Right ventricle myocardium superior (tissue), 1 donor: Measurements from ENCODE around the gene CABLES2. TPM values are rescaled to one million over a fixed set of nuclear protein-coding genes. Genes with fewer than 3 reads are reported as not detected.
A peak's percentile ranks its signal among the peaks of the same experiment; 100 is the strongest.

Source experiments
- ATAC-seq: fragments of 200-7000 bp; cut with Tn5 transposase; one replicate; pipeline ENCODE4 v1.9.1; 2020; ENCODE audit warnings: mild to moderate bottlenecking; ENCODE audit not compliant: poor library complexity
- DNase-seq: peaks from one replicate; pipeline ENCODE4 v3.0.0-alpha.2; 2020
- intact Hi-C: fragments of 100-400 bp; cut with DNase I; formaldehyde crosslinking; loops from one replicate; pipeline ENCODE4 v1.11.2; 2022
- total RNA-seq: library from RNA; stranded (reverse); fragmentation: NEBNext Ultra II Directional; extraction: Animal tissue kit (Norgen Biotek cat#: 25700); gene quantifications from one replicate; pipeline ENCODE4 v1.2.1, GENCODE V29; 2021
- donor health status: DM: no; HTN: yes; CAD: no; lungs with severe emphysema.

Gene CABLES2
- total RNA-seq, 1 donor from 2014 or later = 15.0 TPM

- intact Hi-C loops = no loop called here
- DNase-seq (no peak), ATAC-seq (no peak)
Measured at GRCh38 chr20:62394248-62395245, 12.5 kb downstream of the CABLES2 start.

GRCh38 chr20:62393830-62394229 is 13.3 kb downstream of the CABLES2 start:
- DNase-seq (no peak), ATAC-seq (no peak)
- intact Hi-C loops = no loop called here

GRCh38 chr20:62393335-62393665 is 13.8 kb downstream of the CABLES2 start:
- intact Hi-C loops = no loop called here
- ATAC-seq (no peak), DNase-seq (no peak)

- DNase-seq (no peak), ATAC-seq (no peak)
- intact Hi-C loops = no loop called here
Measured at GRCh38 chr20:62392621-62393334, 14.3 kb downstream of the CABLES2 start.

- intact Hi-C loops = no loop called here
- DNase-seq = no peak
- ATAC-seq = no peak
Measured at GRCh38 chr20:62392077-62392418, 15.0 kb downstream of the CABLES2 start.

- ATAC-seq = no peak
- intact Hi-C loops = no loop called here
- no peak for DNase-seq
Measured at GRCh38 chr20:62391165-62392076, 15.7 kb downstream of the CABLES2 start.

GRCh38 chr20:62390317-62391164 is 16.5 kb downstream of the CABLES2 start:
- ATAC-seq (no peak), DNase-seq (no peak)
- intact Hi-C loops = no loop called here

GRCh38 chr20:62389601-62390087 is 17.4 kb downstream of the CABLES2 start:
- DNase-seq = no peak
- ATAC-seq = no peak
- intact Hi-C loops = no loop called here

- intact Hi-C loops = no loop called here
- ATAC-seq (no peak), DNase-seq (no peak)
Measured at GRCh38 chr20:62388839-62389600, 18.1 kb downstream of the CABLES2 start.

GRCh38 chr20:62387933-62388635 is 19.0 kb downstream of the CABLES2 start:
- no peak for ATAC-seq
- intact Hi-C loops = no loop called here
- DNase-seq = no peak

GRCh38 chr20:62387219-62387913 is 19.7 kb downstream of the CABLES2 start:
- intact Hi-C loops = no loop called here
- DNase-seq (no peak), ATAC-seq (no peak)

- peak; percentile 96 for DNase-seq
- intact Hi-C loops = no loop called here
- peak; percentile 96 for ATAC-seq
Measured at GRCh38 chr20:62386383-62387218, 20.5 kb downstream of the CABLES2 start, which contains the start of gene RPS21. Gene RPS21 (plus strand): TSS chr20:62387103. CDS start chr20:62387339, 236 bp downstream.

GRCh38 chr20:62382306-62383198 is 24.5 kb downstream of the CABLES2 start:
- ATAC-seq = peak; percentile 73

GRCh38 chr20:62381842-62382241 is 25.2 kb downstream of the CABLES2 start:
- ATAC-seq = no peak
- intact Hi-C loops = loop anchor here (2.0 kb wide), 1 partner anchor 79 kb away; the partner anchor contains the start of gene ADRM1
- no peak for DNase-seq

More at GRCh38 chr20:62382306-62383198, 24.5 kb downstream of the CABLES2 start:
- peak; percentile 85 for DNase-seq
- intact Hi-C loops = loop anchor here (2.0 kb wide), 1 partner anchor 80 kb away; the partner anchor contains the start of gene ADRM1
